ENCODE measurements around the gene YAF2. TPM values are rescaled to one million over a fixed set of nuclear protein-coding genes. Genes with fewer than 3 reads are reported as not detected.
A peak's percentile ranks its signal among the peaks of the same experiment; 100 is the strongest.
"Not testable (repeated sequence)": the region's sequence is repeated elsewhere in the genome, so short reads cannot be mapped to it uniquely, and the experiment has no call there.

The YAF2 gene
- total RNA-seq, 6 experiments from 2014 or later, result 12.8 to 22.3 (median 16.9) TPM

DNA sequence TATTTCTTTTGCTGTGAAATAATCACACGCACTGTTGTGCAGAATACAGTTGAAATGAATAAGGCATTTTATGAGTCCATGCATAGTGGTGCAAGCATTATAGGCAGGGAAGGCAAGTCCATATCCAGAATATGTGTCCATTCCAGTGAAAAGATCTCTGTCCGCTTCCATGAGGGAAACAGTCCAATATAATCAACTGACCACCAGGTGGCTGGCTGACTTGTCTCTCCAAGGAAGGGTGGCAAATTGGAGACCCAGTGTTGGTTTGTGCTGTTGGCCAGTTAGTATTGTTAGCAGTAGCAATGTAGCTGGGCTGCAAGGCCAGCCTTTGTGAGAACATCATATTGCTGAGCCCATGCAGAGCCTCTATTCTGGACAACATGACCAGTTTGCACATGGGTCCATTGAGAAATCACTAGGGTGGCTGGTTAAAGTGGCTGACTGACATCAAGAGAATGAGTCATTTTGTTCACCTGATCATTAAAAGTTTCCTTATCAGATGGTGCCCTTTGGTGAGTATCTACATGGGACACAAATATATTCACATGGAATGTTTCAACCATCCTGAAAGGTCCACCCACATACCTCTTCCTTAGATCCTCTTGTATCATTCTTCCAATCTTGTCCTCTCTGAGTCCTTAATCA is 17.3 kb upstream of the YAF2 start:
- TF ChIP-seq, protein P1, sequence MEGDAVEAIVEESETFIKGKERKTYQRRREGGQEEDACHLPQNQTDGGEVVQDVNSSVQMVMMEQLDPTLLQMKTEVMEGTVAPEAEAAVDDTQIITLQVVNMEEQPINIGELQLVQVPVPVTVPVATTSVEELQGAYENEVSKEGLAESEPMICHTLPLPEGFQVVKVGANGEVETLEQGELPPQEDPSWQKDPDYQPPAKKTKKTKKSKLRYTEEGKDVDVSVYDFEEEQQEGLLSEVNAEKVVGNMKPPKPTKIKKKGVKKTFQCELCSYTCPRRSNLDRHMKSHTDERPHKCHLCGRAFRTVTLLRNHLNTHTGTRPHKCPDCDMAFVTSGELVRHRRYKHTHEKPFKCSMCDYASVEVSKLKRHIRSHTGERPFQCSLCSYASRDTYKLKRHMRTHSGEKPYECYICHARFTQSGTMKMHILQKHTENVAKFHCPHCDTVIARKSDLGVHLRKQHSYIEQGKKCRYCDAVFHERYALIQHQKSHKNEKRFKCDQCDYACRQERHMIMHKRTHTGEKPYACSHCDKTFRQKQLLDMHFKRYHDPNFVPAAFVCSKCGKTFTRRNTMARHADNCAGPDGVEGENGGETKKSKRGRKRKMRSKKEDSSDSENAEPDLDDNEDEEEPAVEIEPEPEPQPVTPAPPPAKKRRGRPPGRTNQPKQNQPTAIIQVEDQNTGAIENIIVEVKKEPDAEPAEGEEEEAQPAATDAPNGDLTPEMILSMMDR (IDR thresholded peaks at IDR 0.05), result no peak
- TF ChIP-seq POLR2A (IDR thresholded peaks at IDR 0.05), result no peak
- 89% methylated on average over 1 of the region's 2 CpGs for WGBS (ENCODE audit: insufficient coverage, low coverage, low lambda C conversion rate, missing lambda C conversion rate)
- ATAC-seq (peak in 1 of 4 donors; percentile 68), DNase-seq (no peak)
- Histone ChIP-seq H3K4me3 (no peak overlapping the region), H3K27ac (no peak overlapping the region), H3K9me3 (no peaks in the 10 kb centered on the region), H3K36me3 (no peaks in the 10 kb centered on the region), H3K27me3 (no peaks in the 10 kb centered on the region), H3K4me1 (no peaks in the 10 kb centered on the region)
- intact Hi-C loops (cut with DNase I), result no loop called here

DNA sequence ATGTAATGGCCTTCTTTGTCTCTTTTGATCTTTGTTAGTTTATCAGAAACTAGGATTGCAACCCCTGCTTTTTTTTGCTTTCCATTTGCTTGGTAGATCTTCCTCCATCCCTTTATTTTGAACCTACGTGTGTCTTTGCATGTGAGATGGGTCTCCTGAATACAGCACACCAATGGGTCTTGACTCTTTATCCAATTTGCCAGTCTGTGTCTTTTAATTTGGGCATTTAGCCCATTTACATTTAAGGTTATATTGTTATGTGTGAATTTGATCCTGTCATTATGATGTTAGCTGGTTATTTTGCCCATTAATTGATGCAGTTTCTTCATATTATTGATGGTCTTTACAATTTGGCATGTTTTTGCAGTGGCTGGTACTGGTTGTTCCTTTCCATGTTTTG is 14.6 kb upstream of the YAF2 start:
- 63% methylated on average over 1 of the region's 1 CpG for WGBS (ENCODE audit: insufficient coverage, low coverage, low lambda C conversion rate, missing lambda C conversion rate)
- DNase-seq; H3K4me3 ChIP-seq; intact Hi-C loops (cut with DNase I); H3K27me3 ChIP-seq; H3K9me3 ChIP-seq; H3K27ac ChIP-seq; H3K4me1 ChIP-seq; H3K36me3 ChIP-seq; ATAC-seq: not testable (repeated sequence)

DNA sequence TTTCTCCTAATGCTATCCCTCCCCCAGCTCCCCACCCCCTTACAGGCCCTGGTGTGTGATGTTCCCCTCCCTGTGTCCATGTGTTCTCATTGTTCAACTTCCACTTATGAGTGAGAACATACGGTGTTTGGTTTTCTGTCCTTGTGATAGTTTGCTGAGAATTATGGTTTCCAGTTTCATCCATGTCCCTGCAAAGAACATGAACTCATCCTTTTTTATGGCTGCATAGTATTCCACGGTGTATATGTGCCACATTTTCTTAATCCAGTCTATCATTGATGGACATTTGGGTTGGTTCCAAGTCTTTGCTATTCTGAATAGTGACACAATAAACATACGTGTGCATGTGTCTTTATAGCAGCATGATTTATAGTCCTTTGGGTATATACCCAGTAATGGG is 11.0 kb upstream of the YAF2 start:
- H3K36me3 ChIP-seq; DNase-seq; H3K27ac ChIP-seq; H3K9me3 ChIP-seq; ATAC-seq; H3K4me1 ChIP-seq; intact Hi-C loops (cut with DNase I); H3K27me3 ChIP-seq; H3K4me3 ChIP-seq: not testable (repeated sequence)
- WGBS (ENCODE audit: insufficient coverage, low coverage, low lambda C conversion rate, missing lambda C conversion rate), result 92% methylated on average over 3 of the region's 3 CpGs

DNA sequence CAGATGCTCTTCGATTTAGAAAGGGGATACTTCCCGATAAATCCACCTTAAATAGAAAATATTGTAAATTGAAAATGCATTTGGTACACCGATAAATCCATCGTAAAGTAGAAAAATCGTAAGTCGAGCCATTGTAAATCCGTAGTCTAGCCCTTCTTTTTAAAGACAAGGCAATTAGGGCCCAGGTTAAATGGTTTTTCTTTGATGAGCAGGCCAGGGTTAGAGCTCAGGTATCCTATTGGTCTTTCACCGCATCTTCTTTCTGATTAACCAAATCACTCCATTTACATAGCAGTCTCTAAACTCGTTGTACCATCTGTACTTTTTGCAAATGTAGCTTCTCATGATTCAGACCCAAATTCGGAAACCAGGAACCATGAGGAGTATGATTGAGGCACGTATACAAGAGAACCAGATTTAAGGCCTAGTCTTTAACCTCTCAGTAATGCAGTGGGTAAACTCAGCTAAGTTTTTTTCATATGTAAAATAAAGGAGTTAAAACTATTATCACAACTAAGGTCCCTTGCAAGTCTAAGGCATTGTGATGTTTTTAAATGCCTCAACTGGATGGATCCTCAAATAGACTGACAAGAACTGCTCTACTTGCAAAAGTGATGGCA is 2.2 kb upstream of the YAF2 start:
- H3K4me3 ChIP-seq, result no peak overlapping the region
- peaks cover 0 to 22% (median 8%) of the 10 kb centered on the region in 4 donors for H3K4me1 ChIP-seq
- no peak for DNase-seq
- no peaks in the 10 kb centered on the region for H3K9me3 ChIP-seq
- no peak overlapping the region for H3K27ac ChIP-seq
- H3K27me3 ChIP-seq, result no peaks in the 10 kb centered on the region
- intact Hi-C loops (cut with DNase I), result no loop called here
- WGBS (ENCODE audit: insufficient coverage, low coverage, low lambda C conversion rate, missing lambda C conversion rate), result 92% methylated on average over 11 of the region's 11 CpGs
- no peak for ATAC-seq
- TF ChIP-seq, protein P1 (IDR thresholded peaks at IDR 0.05), result no peak
- no peak for TF ChIP-seq POLR2A (IDR thresholded peaks at IDR 0.05)
- H3K36me3 ChIP-seq, result no peaks in the 10 kb centered on the region

- TF ChIP-seq, protein P1 (IDR thresholded peaks at IDR 0.05), result no peak
- TF ChIP-seq POLR2A (IDR thresholded peaks at IDR 0.05), result no peak
- Histone ChIP-seq H3K36me3 (no peaks in the 10 kb centered on the region), H3K27ac (peak overlapping the region; percentile 71 to 90 (median 87)), H3K4me3 (peak overlapping the region; percentile 51 to 80 (median 60)), H3K9me3 (no peaks in the 10 kb centered on the region), H3K4me1 (peaks cover 0 to 32% (median 13%) of the 10 kb centered on the region in 4 donors), H3K27me3 (no peaks in the 10 kb centered on the region)
- no CpG with 5 or more reads among the region's 54 CpGs for WGBS (ENCODE audit: insufficient coverage, low coverage, low lambda C conversion rate, missing lambda C conversion rate)
- intact Hi-C loops (cut with DNase I), result no loop called here
- ATAC-seq (no peak), DNase-seq (no peak)
Observed at GRCh38 chr12:42237853-42238239, 202 bp downstream of the YAF2 start.

All from right lobe of liver (tissue), 6 donors.